IMR-90 (cell line): Measurements from ENCODE around the gene MAT1A.
"Not testable (repeated sequence)": the region's sequence is repeated elsewhere in the genome, so short reads cannot be mapped to it uniquely, and the experiment has no call there.

Experiments
- BHLHE40 ChIP-seq: fragments of 150-350 bp; IDR thresholded peaks from 2 replicates; pipeline ENCODE4 v1.6.1; 2016; ENCODE audit warnings: mild to moderate bottlenecking, low read depth, low read length
- CEBPB ChIP-seq: IDR thresholded peaks from 2 replicates; pipeline ENCODE4 v1.6.1; 2012; ENCODE audit warnings: low read depth, low read length, improper control_type of control experiment
- CTCF ChIP-seq: conservative IDR thresholded peaks from 2 replicates; pipeline ENCODE4 v1.5.1; 2012; ENCODE audit warnings: mild to moderate bottlenecking, low read depth, low read length, improper control_type of control experiment
- ELK1 ChIP-seq: fragments of 150-350 bp; IDR thresholded peaks from 2 replicates; pipeline ENCODE4 v1.6.1; 2016; ENCODE audit warnings: low read depth, mild to moderate bottlenecking, low read length, moderate library complexity, borderline replicate concordance
- MAZ ChIP-seq: IDR thresholded peaks from 2 replicates; pipeline ENCODE4 v1.6.1; 2012; ENCODE audit warnings: low read depth, mild to moderate bottlenecking, low read length, improper control_type of control experiment, moderate library complexity, borderline replicate concordance
- MXI1 ChIP-seq: IDR thresholded peaks from 2 replicates; pipeline ENCODE4 v1.6.1; 2012; ENCODE audit warnings: low read depth, mild to moderate bottlenecking, low read length, moderate library complexity, borderline replicate concordance
- POLR2A ChIP-seq: IDR thresholded peaks from 2 replicates; pipeline ENCODE4 v1.6.1; 2012; ENCODE audit warnings: mild to moderate bottlenecking, low read depth, low read length
- RAD21 ChIP-seq: IDR thresholded peaks from 2 replicates; pipeline ENCODE4 v1.6.1; 2012; ENCODE audit warnings: low read length, improper control_type of control experiment
- RCOR1 ChIP-seq: IDR thresholded peaks from 2 replicates; pipeline ENCODE4 v1.6.1; 2012; ENCODE audit warnings: mild to moderate bottlenecking, low read length, improper control_type of control experiment; ENCODE audit not compliant: insufficient replicate concordance
- RFX5 ChIP-seq: IDR thresholded peaks from 2 replicates; pipeline ENCODE4 v1.8.0; 2012; ENCODE audit warnings: low read depth, mild to moderate bottlenecking, low read length, moderate library complexity
- SMC3 ChIP-seq: fragments of 150-350 bp; IDR thresholded peaks from 2 replicates; pipeline ENCODE4 v1.6.1; 2016; ENCODE audit warnings: low read depth, mild to moderate bottlenecking, antibody characterized with exemption, low read length, moderate library complexity
- USF2 ChIP-seq: fragments of 150-350 bp; IDR thresholded peaks from 2 replicates; pipeline ENCODE4 v1.6.1; 2017; ENCODE audit warnings: mild to moderate bottlenecking, antibody characterized with exemption, low read length, low read depth

GRCh38 chr10:80226723-80227122 lies 62.7 kb downstream of the MAT1A start:
- not testable (repeated sequence) for TF ChIP-seq RCOR1, CTCF, RFX5, SMC3, POLR2A, USF2, CEBPB, BHLHE40, MXI1, RAD21, MAZ, ELK1
